ENCODE data around the gene PFKFB2.

The PFKFB2 gene

DNA sequence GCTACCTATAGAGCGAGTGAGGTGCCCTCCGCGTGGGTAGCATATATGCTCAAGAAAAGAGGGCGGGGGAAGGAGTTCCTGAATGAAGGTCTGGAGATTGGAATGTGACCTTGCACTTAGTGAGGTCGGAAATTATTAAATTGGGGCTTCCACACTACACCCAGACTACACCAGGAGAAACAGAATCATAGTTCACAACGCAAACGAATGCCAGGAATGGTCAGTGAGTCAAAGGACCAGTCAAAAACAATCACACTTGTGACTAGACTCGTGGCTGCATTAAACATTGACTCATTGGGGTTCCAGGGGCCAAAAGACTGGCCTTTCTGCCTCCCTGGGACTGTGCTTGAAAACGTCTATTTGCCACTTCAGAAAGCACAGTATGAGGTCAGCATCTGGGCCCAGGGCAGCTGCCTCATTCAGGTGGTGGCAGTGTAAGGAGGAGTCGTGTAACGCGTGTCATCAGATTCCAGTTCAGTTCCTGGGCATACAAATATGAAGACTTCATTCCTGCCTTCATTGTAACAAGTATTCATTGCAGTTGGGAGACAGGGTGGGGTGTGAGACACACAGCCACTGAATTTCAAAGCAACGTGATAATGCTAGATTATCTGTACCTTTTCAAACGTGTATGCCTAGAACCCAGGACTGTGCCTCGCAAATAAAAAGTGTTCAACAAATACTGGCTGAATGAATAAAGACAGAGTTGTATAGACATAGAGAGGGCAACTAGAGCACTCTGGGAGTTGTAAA lies 1.7 kb upstream of the PFKFB2 start, which contains the start of gene YOD1:
YOD1 (minus strand) TSS at position 18 of the 753 bp plus-strand sequence. CDS start 178 bp downstream, outside the sequence.
- no peak within 1 kb of the TSS for H4K8ac ChIP-seq (ENCODE audit: low read depth, low read length)
- no CpG with 5 or more reads among the region's 15 CpGs for WGBS, 2 donors (ENCODE audit: extremely low coverage in 2 of 2, insufficient read length in 2 of 2, insufficient replicate concordance in 1 of 2)

GRCh38 chr1:207054491-207054890 lies 1.4 kb downstream of the PFKFB2 start:
- no peak overlapping the region for H4K91ac ChIP-seq (ENCODE audit: low read depth, low read length, poor library complexity)
- H3K23ac ChIP-seq (ENCODE audit: low read depth, low read length, poor library complexity): no peak overlapping the region
- H2BK120ac ChIP-seq (ENCODE audit: low read depth, low read length): no peak overlapping the region
- no CpG with 5 or more reads among the region's 2 CpGs for WGBS, 2 donors (ENCODE audit: extremely low coverage in 2 of 2, insufficient read length in 2 of 2, insufficient replicate concordance in 1 of 2)
- H3K9me3 ChIP-seq (replicated peaks in 1 of 2; ENCODE audit: control insufficient read depth in 2 of 2, insufficient read depth in 1 of 2, low read depth in 1 of 2, low read length in 2 of 2): no peaks in the 10 kb centered on the region
- H3K79me1 ChIP-seq (ENCODE audit: low read depth, low read length): peaks cover 2% of the 10 kb centered on the region
- peaks cover 0 to 3% (median 0%) of the 10 kb centered on the region in 3 experiments for H3K27me3 ChIP-seq (ENCODE audit: control insufficient read depth in 3 of 3, insufficient read depth in 3 of 3, low read depth in 1 of 3, low read length in 3 of 3)
- no peak overlapping the region for H2AFZ ChIP-seq (ENCODE audit: low read length)
- H3K4me3 ChIP-seq (ENCODE audit: low read length in 2 of 2): no peak overlapping the region
- no peak overlapping the region for H3K4me2 ChIP-seq (ENCODE audit: insufficient read depth, low read length, poor library complexity, severe bottlenecking)
- H3K9ac ChIP-seq (ENCODE audit: low read depth, low read length, poor library complexity): no peak overlapping the region
- H3K4ac ChIP-seq (ENCODE audit: low read length): no peak overlapping the region
- H3K27ac ChIP-seq (replicated peaks; ENCODE audit: low read length): no peak overlapping the region
- H2BK12ac ChIP-seq (ENCODE audit: low read length): no peak overlapping the region
- H3K36me3 ChIP-seq (replicated peaks in 1 of 2; ENCODE audit: control insufficient read depth in 2 of 2, insufficient read depth in 2 of 2, low read length in 2 of 2): peaks cover 0 to 1% of the 10 kb centered on the region in 2 donors
- H2AK5ac ChIP-seq (ENCODE audit: low read depth, low read length): no peak overlapping the region
- DNase-seq (ENCODE audit: low spot score): no peak
- no peak overlapping the region for H3K18ac ChIP-seq (ENCODE audit: low read length)
- no peak overlapping the region for H3K14ac ChIP-seq (ENCODE audit: low read length)
- H2BK5ac ChIP-seq (ENCODE audit: low read length): no peak overlapping the region
- H3K4me1 ChIP-seq (ENCODE audit: control insufficient read depth in 2 of 2, insufficient read depth in 1 of 2, low read depth in 1 of 2, low read length in 2 of 2): peaks cover 4 to 6% of the 10 kb centered on the region in 2 donors
- no peak overlapping the region for H2BK15ac ChIP-seq (ENCODE audit: low read length)
- H4K8ac ChIP-seq (ENCODE audit: low read depth, low read length): no peak overlapping the region

More for the DNA sequence above, 1.7 kb upstream of the PFKFB2 start, which contains the start of gene YOD1:
- no peak within 1 kb of the TSS for H3K4ac ChIP-seq (ENCODE audit: low read length)
- H3K27ac ChIP-seq (replicated peaks; ENCODE audit: low read length): peak within 1 kb of the TSS; percentile 92
- H3K4me2 ChIP-seq (ENCODE audit: insufficient read depth, low read length, poor library complexity, severe bottlenecking): peak within 1 kb of the TSS; percentile 79
- no peak within 1 kb of the TSS for H2BK5ac ChIP-seq (ENCODE audit: low read length)
- peaks cover 11 to 31% of the 10 kb centered on the region in 2 donors for H3K36me3 ChIP-seq (replicated peaks in 1 of 2; ENCODE audit: control insufficient read depth in 2 of 2, insufficient read depth in 2 of 2, low read length in 2 of 2)
- DNase-seq (ENCODE audit: low spot score): no peak
- H2AFZ ChIP-seq (ENCODE audit: low read length): peak within 1 kb of the TSS; percentile 99
- peak within 1 kb of the TSS; percentile 77 for H3K14ac ChIP-seq (ENCODE audit: low read length)
- H3K4me3 ChIP-seq (ENCODE audit: low read length in 2 of 2): peak within 1 kb of the TSS; percentile 92 to 98
- H3K9me3 ChIP-seq (replicated peaks in 1 of 2; ENCODE audit: control insufficient read depth in 2 of 2, insufficient read depth in 1 of 2, low read depth in 1 of 2, low read length in 2 of 2): no peaks in the 10 kb centered on the region
- no peak within 1 kb of the TSS for H2BK120ac ChIP-seq (ENCODE audit: low read depth, low read length)
- H3K79me1 ChIP-seq (ENCODE audit: low read depth, low read length): peaks cover 2% of the 10 kb centered on the region
- peak within 1 kb of the TSS; percentile 86 for H3K23ac ChIP-seq (ENCODE audit: low read depth, low read length, poor library complexity)
- H3K27me3 ChIP-seq (ENCODE audit: control insufficient read depth in 3 of 3, insufficient read depth in 3 of 3, low read depth in 1 of 3, low read length in 3 of 3): peaks cover 0 to 3% (median 0%) of the 10 kb centered on the region in 3 experiments
- no peak within 1 kb of the TSS for H2BK15ac ChIP-seq (ENCODE audit: low read length)
- H2BK12ac ChIP-seq (ENCODE audit: low read length): no peak within 1 kb of the TSS
- H2AK5ac ChIP-seq (ENCODE audit: low read depth, low read length): no peak within 1 kb of the TSS
- peaks cover 3 to 6% of the 10 kb centered on the region in 2 donors for H3K4me1 ChIP-seq (ENCODE audit: control insufficient read depth in 2 of 2, insufficient read depth in 1 of 2, low read depth in 1 of 2, low read length in 2 of 2)
- no peak within 1 kb of the TSS for H4K91ac ChIP-seq (ENCODE audit: low read depth, low read length, poor library complexity)
- H3K9ac ChIP-seq (ENCODE audit: low read depth, low read length, poor library complexity): peak within 1 kb of the TSS; percentile 89
- H3K18ac ChIP-seq (ENCODE audit: low read length): peak within 1 kb of the TSS; percentile 98

DNA sequence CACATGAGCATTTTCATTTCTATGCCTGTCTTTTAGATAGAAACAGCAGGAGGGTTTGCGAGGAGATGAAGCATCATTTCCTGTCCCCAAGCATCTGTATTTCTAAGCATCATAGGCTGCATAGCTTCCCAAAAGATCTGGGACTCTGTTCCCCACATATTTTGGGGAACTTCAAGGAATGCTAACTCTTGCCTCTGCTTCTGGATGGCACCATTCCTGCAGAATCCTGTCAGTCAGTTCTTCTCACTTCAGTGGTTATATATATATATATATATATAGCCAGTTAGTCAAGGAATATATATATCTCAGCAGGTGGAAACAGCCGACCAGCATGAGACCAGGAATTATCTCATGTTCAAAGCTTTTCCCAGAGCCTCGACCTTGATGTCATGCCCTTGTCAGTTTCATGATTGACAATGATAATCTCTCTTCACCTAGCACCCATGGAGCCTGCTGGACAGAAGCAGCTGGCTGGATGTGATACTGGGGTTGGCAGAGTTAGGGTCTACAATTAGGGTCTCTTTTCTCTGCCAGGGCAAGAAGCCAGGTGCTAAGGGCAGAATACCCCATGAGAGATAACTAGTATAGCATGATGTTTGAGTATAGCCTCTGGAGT lies 2.4 kb downstream of the PFKFB2 start:
- no peak overlapping the region for H3K9ac ChIP-seq (ENCODE audit: low read depth, low read length, poor library complexity)
- H2BK120ac ChIP-seq (ENCODE audit: low read depth, low read length): no peak overlapping the region
- no peak overlapping the region for H3K4me3 ChIP-seq (ENCODE audit: low read length in 2 of 2)
- H3K36me3 ChIP-seq (replicated peaks in 1 of 2; ENCODE audit: control insufficient read depth in 2 of 2, insufficient read depth in 2 of 2, low read length in 2 of 2): no peaks in the 10 kb centered on the region
- no peak overlapping the region for H3K4me2 ChIP-seq (ENCODE audit: insufficient read depth, low read length, poor library complexity, severe bottlenecking)
- H3K14ac ChIP-seq (ENCODE audit: low read length): no peak overlapping the region
- H3K23ac ChIP-seq (ENCODE audit: low read depth, low read length, poor library complexity): no peak overlapping the region
- no peak overlapping the region for H2BK12ac ChIP-seq (ENCODE audit: low read length)
- no peak overlapping the region for H2BK5ac ChIP-seq (ENCODE audit: low read length)
- peaks cover 0 to 3% (median 0%) of the 10 kb centered on the region in 3 experiments for H3K27me3 ChIP-seq (ENCODE audit: control insufficient read depth in 3 of 3, insufficient read depth in 3 of 3, low read depth in 1 of 3, low read length in 3 of 3)
- H4K91ac ChIP-seq (ENCODE audit: low read depth, low read length, poor library complexity): no peak overlapping the region
- no peak overlapping the region for H4K8ac ChIP-seq (ENCODE audit: low read depth, low read length)
- H2BK15ac ChIP-seq (ENCODE audit: low read length): no peak overlapping the region
- H3K79me1 ChIP-seq (ENCODE audit: low read depth, low read length): peaks cover under 1% of the 10 kb centered on the region
- WGBS, 2 donors (ENCODE audit: extremely low coverage in 2 of 2, insufficient read length in 2 of 2, insufficient replicate concordance in 1 of 2): no CpG with 5 or more reads among the region's 3 CpGs
- H3K27ac ChIP-seq (replicated peaks; ENCODE audit: low read length): no peak overlapping the region
- H3K9me3 ChIP-seq (replicated peaks in 1 of 2; ENCODE audit: control insufficient read depth in 2 of 2, insufficient read depth in 1 of 2, low read depth in 1 of 2, low read length in 2 of 2): no peaks in the 10 kb centered on the region
- H3K4ac ChIP-seq (ENCODE audit: low read length): no peak overlapping the region
- peaks cover 4 to 6% of the 10 kb centered on the region in 2 donors for H3K4me1 ChIP-seq (ENCODE audit: control insufficient read depth in 2 of 2, insufficient read depth in 1 of 2, low read depth in 1 of 2, low read length in 2 of 2)
- no peak for DNase-seq (ENCODE audit: low spot score)
- H2AFZ ChIP-seq (ENCODE audit: low read length): no peak overlapping the region
- no peak overlapping the region for H2AK5ac ChIP-seq (ENCODE audit: low read depth, low read length)
- no peak overlapping the region for H3K18ac ChIP-seq (ENCODE audit: low read length)

- no peak for DNase-seq (ENCODE audit: low spot score)
- Histone ChIP-seq H3K4me3 (ENCODE audit: low read length in 2 of 2) (no peak overlapping the region), H3K4ac (ENCODE audit: low read length) (no peak overlapping the region)
Measured at GRCh38 chr1:207056673-207057072, 3.6 kb downstream of the PFKFB2 start.

More at GRCh38 chr1:207056673-207057072, 3.6 kb downstream of the PFKFB2 start:
- Histone ChIP-seq H3K4me2 (ENCODE audit: insufficient read depth, low read length, poor library complexity, severe bottlenecking) (no peak overlapping the region), H4K91ac (ENCODE audit: low read depth, low read length, poor library complexity) (no peak overlapping the region), H3K9me3 (replicated peaks in 1 of 2; ENCODE audit: control insufficient read depth in 2 of 2, insufficient read depth in 1 of 2, low read depth in 1 of 2, low read length in 2 of 2) (no peaks in the 10 kb centered on the region), H3K18ac (ENCODE audit: low read length) (no peak overlapping the region), H3K27ac (replicated peaks; ENCODE audit: low read length) (no peak overlapping the region), H4K8ac (ENCODE audit: low read depth, low read length) (no peak overlapping the region), H2AK5ac (ENCODE audit: low read depth, low read length) (no peak overlapping the region), H2BK5ac (ENCODE audit: low read length) (no peak overlapping the region), H3K4me1 (ENCODE audit: control insufficient read depth in 2 of 2, insufficient read depth in 1 of 2, low read depth in 1 of 2, low read length in 2 of 2) (peaks cover 0 to 1% of the 10 kb centered on the region in 2 donors), H3K9ac (ENCODE audit: low read depth, low read length, poor library complexity) (no peak overlapping the region), H3K79me1 (ENCODE audit: low read depth, low read length) (no peaks in the 10 kb centered on the region), H2BK15ac (ENCODE audit: low read length) (no peak overlapping the region), H3K27me3 (ENCODE audit: control insufficient read depth in 3 of 3, insufficient read depth in 3 of 3, low read depth in 1 of 3, low read length in 3 of 3) (peaks cover 0 to 3% (median 0%) of the 10 kb centered on the region in 3 experiments), H2AFZ (ENCODE audit: low read length) (no peak overlapping the region), H3K36me3 (replicated peaks in 1 of 2; ENCODE audit: control insufficient read depth in 2 of 2, insufficient read depth in 2 of 2, low read length in 2 of 2) (no peaks in the 10 kb centered on the region), H3K23ac (ENCODE audit: low read depth, low read length, poor library complexity) (no peak overlapping the region), H3K14ac (ENCODE audit: low read length) (no peak overlapping the region), H2BK120ac (ENCODE audit: low read depth, low read length) (no peak overlapping the region), H2BK12ac (ENCODE audit: low read length) (no peak overlapping the region)
- no CpG with 5 or more reads among the region's 6 CpGs for WGBS, 2 donors (ENCODE audit: extremely low coverage in 2 of 2, insufficient read length in 2 of 2, insufficient replicate concordance in 1 of 2)

Measured in neuronal stem cell (in vitro differentiated cells).